GM04504 (cell line): ENCODE measurements around the gene RBBP8NL.

Source experiments
- DNase-seq: peaks from one replicate; pipeline ENCODE4 v3.0.0-alpha.2; 2012; ENCODE audit warnings: low read depth

RBBP8NL gene

DNA sequence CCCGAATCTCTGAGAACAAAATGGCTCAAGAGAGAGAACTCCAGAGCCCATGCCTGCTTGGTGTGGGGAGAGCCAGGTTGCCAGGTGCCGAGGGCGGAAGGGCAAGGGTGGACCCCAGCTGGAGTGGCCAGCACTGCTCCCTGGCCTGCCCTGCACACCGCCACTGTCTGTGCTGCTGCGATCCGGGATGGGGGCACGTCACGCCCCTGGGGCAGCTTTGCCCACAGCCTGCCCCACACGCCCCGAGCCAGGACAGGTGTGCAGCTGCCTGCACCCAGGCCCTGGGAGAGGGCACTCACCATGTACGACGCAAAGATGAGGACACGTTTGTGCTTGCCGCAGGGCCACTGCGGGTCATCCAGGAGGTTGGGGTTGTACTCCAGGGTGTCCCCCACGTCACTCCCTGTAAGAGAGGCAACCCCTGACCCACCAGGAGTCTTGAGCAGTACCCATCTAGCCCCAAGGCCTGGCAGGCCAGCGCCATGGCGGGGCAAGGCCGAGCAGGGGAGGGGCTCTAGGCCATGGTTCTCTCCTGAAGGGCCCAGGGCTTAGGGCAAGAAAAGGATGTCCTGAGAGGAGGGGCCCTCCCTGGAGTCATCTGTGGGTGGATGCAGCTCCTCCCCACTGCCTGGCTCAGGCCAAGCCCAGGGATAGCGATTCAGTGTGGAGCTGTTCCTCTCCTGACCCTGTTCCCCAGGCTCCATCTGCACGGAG lies 34.6 kb downstream of the RBBP8NL start:
- DNase-seq = no peak

- DNase-seq = no peak
Measured at GRCh38 chr20:62392077-62392418, 35.3 kb downstream of the RBBP8NL start.

- no peak for DNase-seq
Measured at GRCh38 chr20:62391165-62392076, 35.9 kb downstream of the RBBP8NL start.

DNA sequence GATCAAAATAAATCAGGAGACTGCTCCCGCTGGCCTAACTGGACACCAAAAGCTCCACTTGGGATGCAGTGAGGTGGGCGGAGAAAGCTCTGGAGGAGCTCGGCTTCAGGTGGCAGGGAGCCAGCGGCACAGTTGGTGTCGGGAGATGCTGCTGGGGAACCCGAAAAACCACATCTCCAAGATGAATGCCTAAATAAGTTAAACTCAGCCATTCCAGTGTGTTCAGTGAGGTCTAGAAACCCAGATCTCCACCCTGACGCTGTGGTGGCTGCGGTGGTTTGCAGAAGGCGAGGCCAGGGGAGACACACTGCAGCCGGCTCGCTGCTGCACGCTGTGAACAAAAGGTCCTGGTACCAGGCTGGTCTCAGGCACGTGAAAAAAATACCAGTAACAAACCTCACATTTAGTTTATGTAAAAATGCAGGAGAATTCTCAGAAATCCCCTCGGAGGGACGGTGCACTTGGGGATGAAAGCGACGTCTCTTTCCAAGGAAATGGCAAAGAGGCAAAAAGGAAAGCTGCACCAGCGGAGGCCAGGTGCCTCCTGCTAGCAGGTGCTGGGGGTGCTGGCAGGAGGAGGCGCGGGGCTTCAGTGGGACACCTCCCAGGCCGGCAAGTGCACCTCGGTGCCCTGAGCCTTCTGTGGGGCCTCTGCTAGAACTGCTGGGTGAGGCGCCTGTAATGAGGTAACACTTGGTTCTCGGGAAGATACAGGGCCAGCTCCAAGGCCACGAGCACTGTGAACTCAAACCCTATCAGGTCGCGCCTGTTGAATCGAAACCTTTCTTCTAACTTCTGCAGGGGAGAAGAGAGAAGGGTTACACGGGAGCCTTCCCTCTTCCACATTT lies 36.8 kb downstream of the RBBP8NL start:
- DNase-seq = no peak

DNA sequence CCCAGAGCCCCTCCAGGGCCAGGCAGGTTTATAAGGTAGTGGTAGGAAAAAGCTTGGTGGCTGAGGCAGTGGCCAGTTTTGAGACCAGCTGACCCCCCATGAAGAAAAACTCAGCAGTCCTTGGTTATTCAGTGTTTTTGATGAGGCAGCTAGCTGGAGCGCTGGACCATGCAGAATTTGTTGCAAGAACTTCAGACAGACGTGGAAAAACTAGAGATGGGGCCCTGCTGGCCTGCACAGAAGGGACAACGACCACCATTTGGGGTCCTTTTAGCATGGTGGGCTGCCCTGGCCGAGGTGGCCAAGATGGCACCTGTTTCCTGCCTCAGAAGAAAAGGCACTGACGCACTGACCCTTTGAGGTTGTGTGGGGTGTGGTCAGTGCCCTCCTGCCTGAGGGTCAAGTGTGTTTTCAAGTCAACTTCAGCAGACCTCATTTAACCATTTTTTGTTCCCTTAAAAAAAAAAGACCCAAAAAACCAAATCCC lies 37.7 kb downstream of the RBBP8NL start:
- no peak for DNase-seq

GRCh38 chr20:62388839-62389600 lies 38.3 kb downstream of the RBBP8NL start:
- no peak for DNase-seq

DNA sequence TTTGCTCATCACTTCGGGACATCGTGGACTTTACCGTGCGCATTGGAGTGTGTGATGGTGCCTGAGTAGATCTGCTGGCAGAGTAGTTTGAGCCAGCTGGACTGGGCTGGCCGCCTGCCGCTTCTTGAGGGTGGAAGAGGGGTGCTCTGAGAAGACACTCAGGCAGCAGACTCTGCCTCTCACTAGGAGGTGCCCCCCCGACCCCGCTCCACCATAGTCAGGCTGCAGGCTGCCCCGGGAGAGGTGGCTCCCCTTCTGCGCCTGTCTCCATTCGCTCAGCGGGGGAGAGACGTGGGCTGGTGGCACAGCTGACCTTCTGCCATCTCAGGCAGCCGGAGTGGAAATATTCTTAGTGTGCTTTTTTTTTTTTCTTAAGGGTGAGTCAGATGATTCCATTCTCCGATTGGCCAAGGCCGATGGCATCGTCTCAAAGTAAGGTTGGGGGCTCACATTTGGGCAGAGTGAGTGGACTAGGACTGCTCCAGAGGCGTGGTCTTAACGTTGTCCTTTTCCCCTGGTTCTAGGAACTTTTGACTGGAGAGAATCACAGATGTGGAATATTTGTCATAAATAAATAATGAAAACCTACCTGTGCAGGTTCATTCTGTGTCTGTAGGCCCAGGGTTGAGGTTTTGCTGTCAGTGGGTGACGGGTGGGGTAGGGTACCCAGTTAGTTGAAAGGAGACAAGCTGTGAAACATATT lies 39.3 kb downstream of the RBBP8NL start:
- no peak for DNase-seq

DNA sequence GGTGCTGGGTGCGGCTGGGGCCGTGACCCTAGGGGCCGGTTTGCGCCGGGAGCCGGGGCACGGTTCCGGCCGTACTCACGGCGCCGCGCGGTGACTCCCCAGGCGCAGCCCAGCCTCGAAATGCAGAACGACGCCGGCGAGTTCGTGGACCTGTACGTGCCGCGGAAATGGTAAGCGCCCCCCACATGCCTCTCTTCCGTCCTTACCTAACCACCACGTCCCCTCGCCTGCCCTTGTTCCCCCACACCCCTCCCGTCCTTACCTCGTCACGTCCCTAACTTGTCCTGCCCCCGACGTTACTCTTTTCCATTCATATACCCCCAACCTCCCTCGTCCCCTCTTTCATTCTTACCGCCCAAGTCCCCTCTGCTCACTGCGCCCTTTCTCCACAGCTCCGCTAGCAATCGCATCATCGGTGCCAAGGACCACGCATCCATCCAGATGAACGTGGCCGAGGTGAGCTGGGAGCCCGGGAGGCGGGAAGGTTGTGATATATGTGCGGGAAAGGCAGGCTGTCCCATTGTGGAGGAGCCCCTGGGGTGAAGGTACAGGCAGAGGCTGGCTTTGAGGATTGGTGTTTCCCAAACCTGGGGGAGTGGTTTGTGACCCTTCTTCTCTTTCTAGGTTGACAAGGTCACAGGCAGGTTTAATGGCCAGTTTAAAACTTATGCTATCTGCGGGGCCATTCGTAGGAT lies 40.0 kb downstream of the RBBP8NL start:
- DNase-seq = no peak

DNA sequence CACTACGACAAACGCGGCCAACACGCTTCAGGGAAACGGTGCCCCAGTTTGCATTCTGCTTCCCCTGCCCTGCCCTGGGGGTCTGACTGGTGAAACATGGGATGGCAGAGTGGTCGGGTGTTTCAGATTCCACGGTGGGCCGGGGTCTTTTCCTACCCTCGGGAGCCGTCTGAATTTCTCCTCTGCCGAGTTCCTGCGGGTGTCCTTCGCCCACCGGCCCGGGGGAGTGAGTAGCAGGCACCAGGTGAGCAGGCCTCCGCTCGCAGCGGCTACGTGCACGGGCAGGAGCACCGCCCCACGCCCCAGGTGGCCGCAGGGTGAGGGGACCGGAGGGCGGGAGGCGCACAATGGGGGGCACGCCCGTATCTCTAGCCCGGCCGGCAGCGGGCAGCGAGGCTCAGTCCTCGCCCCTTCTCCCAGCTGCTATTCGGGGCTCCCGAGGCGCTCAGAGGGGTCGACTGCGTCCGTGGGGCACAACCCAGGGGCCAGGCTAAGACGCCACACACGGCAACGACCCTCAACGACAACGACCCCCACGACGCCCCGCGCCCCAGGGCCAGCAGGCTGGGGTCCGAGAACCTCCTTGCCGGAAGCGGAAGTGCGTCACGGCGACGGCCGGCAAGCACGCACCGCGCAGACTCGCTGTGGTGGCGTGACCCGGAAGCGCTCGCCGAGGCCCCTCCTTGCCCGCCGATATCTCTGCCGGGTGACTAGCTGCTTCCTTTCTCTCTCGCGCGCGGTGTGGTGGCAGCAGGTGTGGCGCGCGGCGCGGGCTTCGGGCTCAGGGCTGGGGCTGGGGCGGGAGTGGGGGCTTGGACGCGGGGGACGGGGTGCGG lies 40.7 kb downstream of the RBBP8NL start, which contains the start of gene RPS21:
Gene RPS21, plus strand, starts transcription at position 721 of the 836 bp plus-strand sequence. CDS start 236 bp downstream, outside the sequence.
- DNase-seq = peak; percentile 63

GRCh38 chr20:62382306-62383198 lies 44.8 kb downstream of the RBBP8NL start:
- DNase-seq = peak; percentile 21

DNA sequence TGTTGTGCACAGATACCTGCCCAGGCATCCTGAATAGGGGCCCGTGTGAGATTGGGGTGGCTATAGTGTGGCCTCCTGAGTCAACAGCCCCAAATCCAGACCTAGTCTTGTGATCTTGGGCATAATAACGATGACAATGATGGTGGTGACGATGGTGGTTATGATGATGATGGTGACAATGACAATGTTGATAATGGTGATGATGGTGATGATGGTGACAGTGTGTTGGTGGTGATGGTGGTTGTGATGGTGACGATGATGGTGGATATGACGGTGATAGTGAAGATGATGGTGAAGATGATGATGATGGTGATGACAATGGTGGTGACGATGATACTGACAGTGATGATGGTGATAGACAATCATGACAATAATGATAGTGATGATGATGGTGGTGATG lies 45.5 kb downstream of the RBBP8NL start:
- DNase-seq = no peak

DNA sequence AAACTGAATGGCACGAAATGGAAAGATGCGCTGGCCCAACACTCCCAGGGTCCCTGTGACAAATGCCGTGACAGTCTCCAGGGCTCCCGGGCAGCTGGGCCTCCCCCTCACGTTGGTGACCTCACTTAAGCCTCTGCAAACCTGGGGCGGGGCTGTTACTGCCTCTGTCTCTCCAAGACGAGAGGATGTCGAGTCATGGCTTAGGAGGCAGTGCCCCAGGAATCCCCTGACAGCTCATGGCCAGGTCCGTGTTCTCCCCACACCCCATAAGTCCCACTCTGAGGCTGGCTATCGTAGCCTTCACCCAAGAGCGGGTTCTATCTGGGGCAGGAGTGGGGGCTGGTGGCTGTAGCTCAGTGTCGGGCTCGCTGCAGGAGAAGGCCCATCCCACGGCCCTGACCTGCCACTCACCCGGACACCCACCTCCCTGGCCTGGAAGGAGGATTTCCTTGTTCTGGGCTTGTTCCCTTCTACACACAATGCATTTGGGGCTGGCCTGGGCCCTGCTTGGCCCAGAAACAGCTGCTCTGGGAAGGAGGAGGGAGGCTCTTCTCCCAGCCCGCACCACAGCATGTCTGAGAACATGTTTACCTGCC lies 46.0 kb downstream of the RBBP8NL start:
- no peak for DNase-seq

DNA sequence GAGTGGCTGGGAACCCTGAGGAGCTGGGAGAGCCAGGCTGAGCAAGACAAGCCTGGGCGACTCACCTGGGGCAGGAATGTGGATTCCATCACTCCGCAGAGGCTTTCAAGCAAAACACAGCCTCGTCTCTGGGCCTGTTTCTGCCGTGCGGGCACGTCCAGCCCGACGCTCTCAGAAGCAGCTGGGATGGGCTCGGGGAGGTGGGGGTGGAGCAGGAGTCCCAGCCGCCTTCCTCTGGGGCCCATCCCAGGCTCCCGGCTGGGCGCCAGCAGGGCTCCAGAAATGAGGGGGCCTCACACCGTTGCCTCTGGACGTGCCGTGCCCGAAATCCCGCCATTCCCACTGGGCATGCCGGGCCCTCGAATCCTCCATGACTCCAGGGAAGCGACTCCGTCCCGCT lies 49.1 kb downstream of the RBBP8NL start:
- DNase-seq = no peak

- DNase-seq = no peak
Measured at GRCh38 chr20:62377615-62378178, 49.6 kb downstream of the RBBP8NL start.

- DNase-seq = no peak
Measured at GRCh38 chr20:62377064-62377461, 50.3 kb downstream of the RBBP8NL start.

- DNase-seq = no peak
Measured at GRCh38 chr20:62376112-62377063, 51.0 kb downstream of the RBBP8NL start.
